Activated CD8-positive, alpha-beta memory T cell treated with anti-CD3 and anti-CD28 coated beads, Interleukin-2, amount 50 U/mL, for 24 hours (primary cell): ENCODE results near the gene MCF2L2.
A peak's percentile ranks its signal among the peaks of the same experiment; 100 is the strongest.
"Not testable (repeated sequence)": the region's sequence is repeated elsewhere in the genome, so short reads cannot be mapped to it uniquely, and the experiment has no call there.

Source experiments
- DNase-seq: peaks from one replicate; pipeline ENCODE4 v3.0.0-alpha.2; 2020; ENCODE audit errors: extremely low read depth

Gene MCF2L2

GRCh38 chr3:183428447-183429211, at the start of gene MCF2L2:
Gene MCF2L2 (minus strand): TSS chr3:183428619. CDS start chr3:183427977, 642 bp downstream.
- DNase-seq: peak; percentile 23

DNA sequence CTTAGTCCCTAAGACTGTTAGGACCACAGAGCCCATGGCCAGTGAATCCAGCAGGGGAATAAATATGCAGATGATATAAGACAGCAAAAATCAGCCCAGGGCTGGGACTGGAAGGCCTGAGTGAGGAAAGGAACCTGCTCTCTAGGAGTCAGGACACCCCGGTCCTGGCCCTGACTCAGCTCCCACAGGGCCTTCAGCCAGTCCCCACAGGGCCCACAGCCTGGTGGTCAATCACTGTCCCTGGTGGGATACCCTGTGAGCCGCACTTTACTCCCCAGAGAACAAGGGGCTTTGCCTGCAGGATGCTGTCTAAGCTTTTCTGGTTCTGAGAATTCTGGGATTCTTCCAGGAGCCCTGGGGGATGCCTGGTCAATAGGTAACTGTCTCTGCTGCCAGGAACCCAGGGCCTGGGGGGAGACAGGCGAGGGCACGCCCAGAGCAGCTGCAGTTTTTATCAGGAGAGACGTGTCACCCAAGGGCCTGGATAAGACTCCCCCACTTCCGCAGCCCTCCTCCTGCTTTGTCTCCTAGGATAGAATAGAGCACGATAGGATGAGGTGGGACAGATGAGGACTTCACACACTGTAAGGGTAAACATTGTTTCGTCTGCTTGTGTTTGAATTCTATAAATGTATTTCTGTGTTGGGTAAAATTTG, 49.5 kb upstream of the MCF2L2 start:
- DNase-seq: no peak

- DNase-seq: not testable (repeated sequence)
Observed at GRCh38 chr3:183475764-183476162, 47.3 kb upstream of the MCF2L2 start.

- no peak for DNase-seq
Observed at GRCh38 chr3:183475016-183475763, 46.8 kb upstream of the MCF2L2 start.

DNA sequence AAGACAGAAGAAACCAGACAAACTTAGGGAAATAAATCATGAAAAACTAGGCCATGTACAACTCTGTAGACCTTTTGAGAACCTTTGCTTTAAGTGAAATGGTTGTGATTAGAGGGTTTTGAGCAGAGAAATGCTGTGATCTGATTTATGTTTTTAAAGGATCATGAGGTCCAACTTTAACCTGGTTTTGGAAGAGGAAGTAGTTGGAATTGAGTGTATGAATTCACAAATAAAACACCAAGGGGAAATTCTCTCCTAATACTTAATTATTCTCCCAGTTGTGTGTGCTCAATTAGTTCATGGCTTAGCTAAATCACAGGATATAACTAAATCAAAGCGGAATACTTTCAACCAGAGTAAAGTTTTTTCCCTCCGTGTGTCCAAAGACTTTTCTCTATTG, 45.5 kb upstream of the MCF2L2 start:
- no peak for DNase-seq

GRCh38 chr3:183472155-183472554, 43.7 kb upstream of the MCF2L2 start:
- DNase-seq: no peak

- DNase-seq: no peak
Observed at GRCh38 chr3:183468424-183468823, 40.0 kb upstream of the MCF2L2 start.

- DNase-seq: no peak
Observed at GRCh38 chr3:183466575-183466974, 38.2 kb upstream of the MCF2L2 start.

GRCh38 chr3:183465710-183466109, 37.3 kb upstream of the MCF2L2 start:
- DNase-seq: not testable (repeated sequence)

GRCh38 chr3:183464480-183464879, 36.1 kb upstream of the MCF2L2 start:
- no peak for DNase-seq

DNA sequence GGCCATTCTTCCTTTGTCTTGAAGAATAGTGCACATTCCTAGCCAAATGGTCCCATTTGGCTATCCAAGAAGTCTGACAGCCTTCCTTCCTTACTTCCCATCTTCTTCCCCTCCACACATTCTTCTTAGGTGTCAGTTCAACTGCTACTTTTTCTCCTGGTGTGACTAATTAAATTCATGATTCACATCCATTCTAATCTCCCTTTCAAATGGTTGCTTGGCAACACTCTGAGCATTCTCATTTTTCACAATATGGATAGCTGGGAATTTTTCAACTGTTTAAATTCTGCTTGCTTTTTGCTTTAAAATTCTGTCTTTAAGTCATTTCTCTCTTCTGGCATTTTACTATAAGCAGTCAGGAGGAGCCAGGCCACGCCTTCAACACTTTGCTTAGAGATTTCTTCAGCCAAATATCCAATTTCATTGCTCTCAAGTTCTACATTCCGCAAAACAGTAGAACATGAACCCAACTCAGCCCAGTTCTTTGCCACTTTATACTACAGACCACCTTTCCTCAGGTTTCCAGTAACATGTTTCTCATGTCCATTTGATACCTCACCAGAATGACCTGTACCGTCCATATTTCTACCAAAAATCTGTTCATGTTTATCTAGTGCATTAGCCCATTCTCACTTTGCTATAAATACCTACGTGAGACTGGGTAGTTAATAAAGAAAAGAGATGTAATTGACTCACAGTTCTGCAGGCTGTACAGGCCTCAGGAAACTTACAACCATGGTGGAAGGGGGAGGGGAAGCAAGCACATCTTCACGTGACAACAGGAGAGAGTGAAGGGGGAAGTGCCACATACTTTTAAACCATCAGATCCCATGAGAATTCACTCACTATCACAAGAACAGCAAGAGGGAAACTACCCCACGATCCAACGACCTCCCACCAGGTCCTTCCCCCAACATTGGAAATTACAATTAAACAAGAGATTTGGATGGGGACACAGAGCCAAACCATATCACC, 31.9 kb upstream of the MCF2L2 start:
- no peak for DNase-seq

DNA sequence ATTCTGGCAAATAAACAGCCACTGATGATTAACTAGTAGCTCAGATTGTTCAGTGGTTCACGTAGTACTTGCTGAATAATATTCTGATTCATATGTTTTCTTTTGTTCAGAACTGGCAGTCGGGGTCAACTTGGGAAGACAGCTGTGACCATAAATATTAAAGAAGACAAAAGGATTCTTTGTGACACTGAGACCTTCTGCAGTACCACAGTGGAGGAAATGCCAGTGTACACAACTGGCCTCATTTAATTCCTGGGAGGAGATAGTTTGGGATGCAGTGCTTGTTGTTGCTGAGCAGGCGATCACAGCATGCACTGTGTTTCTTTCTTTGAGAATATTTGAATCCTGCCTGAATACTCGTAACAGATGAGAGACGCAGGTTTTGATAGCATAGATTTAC, 26.7 kb upstream of the MCF2L2 start:
- DNase-seq: no peak

DNA sequence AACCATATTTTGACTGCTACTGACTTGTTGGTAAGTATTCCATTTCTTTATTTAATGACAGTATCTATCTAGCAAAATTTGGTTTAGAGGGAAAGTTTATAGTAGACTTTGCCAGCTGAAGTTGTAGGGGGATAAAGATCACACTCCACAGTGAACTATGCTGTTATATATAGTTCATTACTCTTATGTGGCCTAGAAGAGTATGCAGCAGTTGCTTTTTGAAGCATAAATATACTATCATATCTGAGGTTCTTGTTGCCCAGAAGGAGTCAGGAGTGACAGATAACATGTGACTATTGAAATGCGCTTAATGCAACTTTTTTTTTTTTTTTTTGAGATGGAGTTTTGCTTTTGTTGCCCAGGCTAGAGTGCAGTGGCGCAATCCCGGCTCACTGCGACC, 25.6 kb upstream of the MCF2L2 start:
- no peak for DNase-seq

DNA sequence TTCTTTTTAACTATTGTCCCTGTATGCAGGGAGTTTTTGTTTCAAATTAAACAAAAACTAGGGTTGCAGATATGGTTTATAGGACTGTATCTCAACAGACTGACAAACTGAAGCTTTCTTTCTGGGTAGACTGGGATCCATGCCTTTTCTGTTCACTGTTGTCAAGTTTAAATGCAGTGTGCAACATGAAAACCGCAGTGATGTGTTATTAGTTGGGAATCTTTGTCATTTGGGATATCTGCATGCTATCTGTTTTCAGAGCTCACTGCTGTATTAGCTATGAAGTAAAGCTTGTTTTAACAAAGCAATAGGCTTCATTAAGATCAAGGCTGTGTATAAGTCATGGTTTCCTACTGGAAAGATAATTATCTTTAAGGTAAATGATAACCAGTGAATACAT, 21.4 kb upstream of the MCF2L2 start:
- no peak for DNase-seq

- no peak for DNase-seq
Observed at GRCh38 chr3:183449391-183449790, 21.0 kb upstream of the MCF2L2 start.

- no peak for DNase-seq
Observed at GRCh38 chr3:183448369-183449128, 20.1 kb upstream of the MCF2L2 start.

DNA sequence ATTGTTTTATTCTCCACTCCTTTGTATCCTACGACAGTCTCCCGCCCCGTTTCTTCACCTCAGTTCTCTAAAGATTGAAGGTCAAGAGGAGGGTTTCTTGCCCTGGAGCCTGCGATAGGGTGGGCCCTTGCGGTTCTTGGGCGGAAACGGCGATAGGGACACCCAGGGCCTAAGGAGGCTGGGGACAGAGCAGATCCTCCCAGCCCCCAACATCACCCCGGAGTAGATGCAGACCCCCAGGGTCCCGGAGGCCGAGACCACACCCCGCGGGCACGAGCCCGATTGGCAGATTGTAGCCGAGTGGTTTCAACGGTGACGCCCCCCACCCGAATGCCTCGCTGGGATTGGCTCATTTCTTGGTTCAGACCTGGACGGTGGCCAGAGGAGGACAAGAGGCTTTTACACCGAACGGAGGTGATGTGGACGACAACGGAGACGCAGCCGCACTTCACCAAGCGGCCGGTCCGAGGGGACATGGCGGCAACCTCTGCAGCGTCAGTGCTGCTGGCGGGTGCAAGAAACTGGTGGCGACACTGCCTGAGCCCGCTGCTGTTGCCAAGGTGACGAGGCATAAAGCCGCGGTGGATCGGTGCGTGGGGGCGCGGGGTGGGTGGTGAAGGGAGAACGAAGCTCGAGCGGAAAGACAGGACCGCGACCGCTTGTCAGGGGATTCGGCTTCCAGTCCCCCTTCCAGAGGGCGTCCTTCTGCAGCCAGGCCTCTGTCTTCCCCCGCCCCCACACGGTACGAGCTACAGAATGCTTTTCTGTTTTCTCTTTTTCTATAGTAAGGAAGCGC, 19.0 kb upstream of the MCF2L2 start:
- DNase-seq: peak; percentile 43

GRCh38 chr3:183446838-183447205, 18.4 kb upstream of the MCF2L2 start:
- no peak for DNase-seq

- no peak for DNase-seq
Observed at GRCh38 chr3:183444748-183445147, 16.3 kb upstream of the MCF2L2 start.
